GM23338 (cell line): ENCODE measurements around the gene HOXA3. TPM values are rescaled to one million over a fixed set of nuclear protein-coding genes. Genes with fewer than 3 reads are reported as not detected.

Experiments used
- ATAC-seq: fragments of 200-7000 bp; cut with Tn5 transposase; 3 replicates; pipeline ENCODE4 v1.9.1; 2020
- DNase-seq: peaks from one replicate; pipeline ENCODE4 v3.0.0-alpha.2; 2015; ENCODE audit warnings: low spot score
- H2AFZ ChIP-seq: fragments of 200-600 bp; sonication (generic); 2 replicates; pipeline ENCODE4 v1.8.0; 2016; ENCODE audit warnings: antibody characterized with exemption, mild to moderate bottlenecking, moderate library complexity
- H3F3A ChIP-seq: fragments of 200-600 bp; sonication (generic); replicated peaks from 2 replicates; pipeline ENCODE4 v1.8.0; 2017; ENCODE audit warnings: antibody characterized with exemption, mixed run types, low read depth
- H3K27ac ChIP-seq: fragments of 200-600 bp; sonication (generic); 2 replicates; pipeline ENCODE4 v1.6.1; 2016; ENCODE audit warnings: low read depth
- H3K27me3 ChIP-seq: fragments of 200-600 bp; sonication (generic); 2 replicates; pipeline ENCODE4 v1.8.0; 2016; ENCODE audit warnings: mild to moderate bottlenecking, mixed run types, moderate library complexity; ENCODE audit not compliant: insufficient read depth
- H3K36me3 ChIP-seq: fragments of 200-600 bp; sonication (generic); 2 replicates; pipeline ENCODE4 v1.8.0; 2016; ENCODE audit warnings: mild to moderate bottlenecking; ENCODE audit not compliant: insufficient read depth
- H3K4me1 ChIP-seq: fragments of 200-600 bp; sonication (generic); 2 replicates; pipeline ENCODE4 v1.8.0; 2016; ENCODE audit warnings: mild to moderate bottlenecking, moderate library complexity; ENCODE audit not compliant: insufficient read depth
- H3K4me2 ChIP-seq: fragments of 200-600 bp; sonication (generic); 2 replicates; pipeline ENCODE4 v1.7.1; 2017; ENCODE audit warnings: mixed run types
- H3K4me3 ChIP-seq: fragments of 200-600 bp; sonication (generic); 2 replicates; pipeline ENCODE4 v1.6.1; 2016; ENCODE audit warnings: mixed run types
- H3K79me2 ChIP-seq: fragments of 200-600 bp; sonication (generic); replicated peaks from 2 replicates; pipeline ENCODE4 v1.8.0; 2017; ENCODE audit warnings: mild to moderate bottlenecking; ENCODE audit not compliant: insufficient read depth
- H3K9me2 ChIP-seq: fragments of 200-600 bp; sonication (generic); 2 replicates; pipeline ENCODE4 v1.8.0; 2017; ENCODE audit not compliant: insufficient read depth
- H4K20me1 ChIP-seq: fragments of 200-600 bp; sonication (generic); replicated peaks from 2 replicates; pipeline ENCODE4 v1.8.0; 2017; ENCODE audit warnings: mild to moderate bottlenecking; ENCODE audit not compliant: insufficient read depth
- H3K27ac Mint-ChIP-seq: 2 replicates; pipeline ENCODE4 v1.8.0; 2020; ENCODE audit warnings: inconsistent platforms, mild to moderate bottlenecking, moderate library complexity, mixed read lengths
- H3K27me3 Mint-ChIP-seq: 3 replicates; pipeline ENCODE4 v1.8.0; 2022; ENCODE audit warnings: low read depth, mild to moderate bottlenecking, moderate library complexity, mixed read lengths, inconsistent platforms; ENCODE audit not compliant: insufficient read depth, poor library complexity
- H3K36me3 Mint-ChIP-seq: 3 replicates; pipeline ENCODE4 v1.8.0; 2021; ENCODE audit warnings: low read depth, mild to moderate bottlenecking, inconsistent platforms, moderate library complexity, mixed read lengths
- H3K4me1 Mint-ChIP-seq: 3 replicates; pipeline ENCODE4 v1.8.0; 2020; ENCODE audit warnings: mild to moderate bottlenecking, inconsistent platforms, mixed read lengths
- H3K4me3 Mint-ChIP-seq: 3 replicates; pipeline ENCODE4 v1.8.0; 2021; ENCODE audit warnings: moderate library complexity, mild to moderate bottlenecking, inconsistent platforms, mixed read lengths
- H3K9me3 Mint-ChIP-seq: 3 replicates; pipeline ENCODE4 v1.8.0; 2020; ENCODE audit warnings: moderate library complexity, mild to moderate bottlenecking, inconsistent platforms, mixed read lengths
- CREB1 ChIP-seq: fragments of 250-450 bp; sonication (Bioruptor Pico); IDR thresholded peaks from 2 replicates; pipeline ENCODE4 v1.5.0; 2020; ENCODE audit warnings: low read depth, mild to moderate bottlenecking, moderate library complexity
- EZH2phosphoT487 ChIP-seq: fragments of 200-600 bp; sonication (generic); IDR thresholded peaks from one replicate; pipeline ENCODE4 v1.8.1; 2018; ENCODE audit warnings: antibody characterized with exemption; ENCODE audit not compliant: unreplicated experiment
- JUNB ChIP-seq: IDR thresholded peaks from one replicate; pipeline ENCODE4 v1.6.1; 2016; ENCODE audit warnings: antibody characterized with exemption; ENCODE audit not compliant: unreplicated experiment
- NANOG ChIP-seq: IDR thresholded peaks from 2 replicates; pipeline ENCODE4 v1.6.1; 2016; ENCODE audit warnings: antibody characterized with exemption, borderline replicate concordance
- REST ChIP-seq: IDR thresholded peaks from one replicate; pipeline ENCODE4 v1.6.1; 2018; ENCODE audit warnings: antibody characterized with exemption; ENCODE audit not compliant: unreplicated experiment
- ZNF331 ChIP-seq: fragments of 250-450 bp; sonication (Bioruptor Pico); IDR thresholded peaks from 2 replicates; pipeline ENCODE4 v1.5.0; 2020; ENCODE audit warnings: low read depth, mild to moderate bottlenecking, moderate library complexity
- ZNF462 ChIP-seq: fragments of 250-450 bp; sonication (Bioruptor Pico); IDR thresholded peaks from 2 replicates; pipeline ENCODE4 v1.5.0; 2020; ENCODE audit warnings: mild to moderate bottlenecking, moderate library complexity
- polyA plus RNA-seq: library from polyadenylated mRNA; unstranded; fragments of >200 nt; fragmentation: Nextera tagmentation; extraction: Ambion mirVana; gene quantifications from 2 replicates; pipeline ENCODE4 v1.2.1, GENCODE V29; 2016
- total RNA-seq: library from RNA; depleted of rRNA; stranded (reverse); fragments of >200 nt; shearing (Covaris generic); gene quantifications from 2 replicates; pipeline ENCODE4 v1.2.3, GENCODE V29; 2014
- TF ChIP-seq, protein P1 (sequence below), 2 experiments: fragments of 200-600 bp in 1 of 2; sonication (generic) in 1 of 2; conservative IDR thresholded peaks; 2 replicates each; pipeline versions ENCODE4 v1.5.1 to v1.6.1; 2016 to 2017; ENCODE audit warnings: antibody characterized with exemption in 2 of 2, low read depth in 2 of 2, mild to moderate bottlenecking in 2 of 2, moderate library complexity in 1 of 2

HOXA3 gene
- total and polyA plus RNA-seq, 2 experiments from 2014 or later: not detected

DNA sequence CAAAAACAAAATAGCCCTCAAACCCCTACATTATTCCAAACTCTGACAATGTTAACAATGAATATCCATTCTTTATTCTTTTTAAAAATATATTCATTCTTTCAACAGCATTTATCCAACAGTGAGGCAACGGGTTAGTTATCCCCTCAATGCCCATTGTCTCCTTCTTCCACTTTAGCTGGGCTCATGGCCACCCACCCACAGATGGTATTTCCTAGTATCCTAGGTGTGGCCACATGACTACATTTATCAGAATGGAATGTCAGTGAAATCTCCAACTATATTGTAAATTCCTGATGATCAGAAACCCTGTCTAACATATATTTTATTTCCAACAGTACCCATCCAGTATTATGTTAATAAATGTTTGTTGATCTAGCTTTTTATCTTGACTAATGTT lies 70.2 kb downstream of the HOXA3 start:
- no peak overlapping the region for H3K4me3 Mint-ChIP-seq
- H3K36me3 Mint-ChIP-seq: no peaks in the 10 kb centered on the region
- Histone ChIP-seq H3K79me2 (no peaks in the 10 kb centered on the region), H3K4me2 (no peak overlapping the region), H4K20me1 (no peaks in the 10 kb centered on the region; the same call in 1 of the 2 replicates), H3K4me1 (0 out of 2 replicates have a peak, but pooled peaks cover 3% of the 10 kb centered on the region), H3K27me3 (peaks cover 44% of the 10 kb centered on the region), H3F3A (no peaks in the 10 kb centered on the region), H3K9me2 (no peaks in the 10 kb centered on the region), H3K27ac (no peak overlapping the region), H3K36me3 (no peaks in the 10 kb centered on the region), H3K4me3 (no peak overlapping the region), H2AFZ (no peak overlapping the region)
- H3K4me1 Mint-ChIP-seq: peaks cover 4% of the 10 kb centered on the region; the same call in 1 of the 3 replicates
- TF ChIP-seq, protein P1, sequence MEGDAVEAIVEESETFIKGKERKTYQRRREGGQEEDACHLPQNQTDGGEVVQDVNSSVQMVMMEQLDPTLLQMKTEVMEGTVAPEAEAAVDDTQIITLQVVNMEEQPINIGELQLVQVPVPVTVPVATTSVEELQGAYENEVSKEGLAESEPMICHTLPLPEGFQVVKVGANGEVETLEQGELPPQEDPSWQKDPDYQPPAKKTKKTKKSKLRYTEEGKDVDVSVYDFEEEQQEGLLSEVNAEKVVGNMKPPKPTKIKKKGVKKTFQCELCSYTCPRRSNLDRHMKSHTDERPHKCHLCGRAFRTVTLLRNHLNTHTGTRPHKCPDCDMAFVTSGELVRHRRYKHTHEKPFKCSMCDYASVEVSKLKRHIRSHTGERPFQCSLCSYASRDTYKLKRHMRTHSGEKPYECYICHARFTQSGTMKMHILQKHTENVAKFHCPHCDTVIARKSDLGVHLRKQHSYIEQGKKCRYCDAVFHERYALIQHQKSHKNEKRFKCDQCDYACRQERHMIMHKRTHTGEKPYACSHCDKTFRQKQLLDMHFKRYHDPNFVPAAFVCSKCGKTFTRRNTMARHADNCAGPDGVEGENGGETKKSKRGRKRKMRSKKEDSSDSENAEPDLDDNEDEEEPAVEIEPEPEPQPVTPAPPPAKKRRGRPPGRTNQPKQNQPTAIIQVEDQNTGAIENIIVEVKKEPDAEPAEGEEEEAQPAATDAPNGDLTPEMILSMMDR (conservative IDR thresholded peaks at IDR 0.05; ENCODE audit: low read depth in 2 of 2): no peak
- TF ChIP-seq CREB1 (no peak), NANOG (no peak), ZNF462 (no peak), EZH2phosphoT487 (no peak), REST (no peak), ZNF331 (no peak), JUNB (no peak)
- 0 out of 3 replicates have a peak, but pooled peaks cover under 1% of the 10 kb centered on the region for H3K9me3 Mint-ChIP-seq
- no peak overlapping the region for H3K27ac Mint-ChIP-seq
- H3K27me3 Mint-ChIP-seq: peaks cover 19% of the 10 kb centered on the region
- no peak for DNase-seq
- ATAC-seq: no peak
